GM19238 (cell line): Measurements from ENCODE around the gene DNAH17.

ENCODE experiments used
- DNase-seq: peaks from one replicate; pipeline ENCODE4 v3.0.0; 2011; ENCODE audit warnings: low spot score; ENCODE audit not compliant: insufficient read length

Gene DNAH17

GRCh38 chr17:78398390-78398789 lies 178.8 kb downstream of the DNAH17 start:
- no peak for DNase-seq

GRCh38 chr17:78397681-78398101 lies 179.5 kb downstream of the DNAH17 start:
- DNase-seq = no peak

DNA sequence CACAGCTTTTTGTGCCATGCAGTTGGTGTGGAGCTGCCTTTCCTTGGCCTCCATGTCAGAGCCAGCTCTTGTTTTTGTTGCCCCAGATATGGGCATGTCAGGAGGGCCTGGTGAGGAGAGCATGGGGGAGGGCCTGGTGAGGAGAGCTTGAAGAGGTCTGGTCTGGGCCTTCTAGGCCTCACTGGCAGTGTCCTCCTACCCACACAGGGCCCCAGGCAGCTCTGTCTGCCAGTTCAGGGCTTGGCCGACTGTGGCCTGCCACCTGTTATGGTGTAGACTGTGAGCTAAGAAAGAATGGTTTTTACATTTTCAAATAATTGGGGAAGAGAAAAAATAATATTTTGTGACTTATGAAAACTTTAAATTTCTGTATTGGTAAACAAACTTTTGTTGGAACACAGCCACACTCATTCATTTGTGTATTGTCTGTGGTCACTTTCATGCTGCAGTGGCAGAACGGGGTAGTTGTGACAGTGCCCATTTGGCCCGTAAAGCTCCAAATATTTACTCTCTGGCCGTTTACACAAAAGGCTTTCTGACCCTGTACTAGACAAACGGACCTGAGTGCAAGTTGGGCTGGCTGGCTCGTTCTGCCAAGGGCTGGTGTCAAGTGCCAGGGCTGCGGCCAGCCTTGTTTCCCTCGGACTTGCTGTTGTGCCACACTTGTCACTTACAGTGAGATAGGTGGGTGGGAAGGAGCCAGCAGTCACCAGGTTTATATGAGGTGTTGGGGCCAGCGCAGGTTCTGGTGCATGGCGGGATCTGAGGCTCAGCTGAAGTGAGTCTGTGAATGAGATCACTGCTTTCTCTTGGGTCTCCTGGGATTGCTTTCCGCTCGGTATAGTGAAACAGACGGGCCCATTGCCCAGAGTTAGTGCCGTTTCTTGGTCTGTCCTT lies 180.5 kb downstream of the DNAH17 start:
- no peak for DNase-seq

DNA sequence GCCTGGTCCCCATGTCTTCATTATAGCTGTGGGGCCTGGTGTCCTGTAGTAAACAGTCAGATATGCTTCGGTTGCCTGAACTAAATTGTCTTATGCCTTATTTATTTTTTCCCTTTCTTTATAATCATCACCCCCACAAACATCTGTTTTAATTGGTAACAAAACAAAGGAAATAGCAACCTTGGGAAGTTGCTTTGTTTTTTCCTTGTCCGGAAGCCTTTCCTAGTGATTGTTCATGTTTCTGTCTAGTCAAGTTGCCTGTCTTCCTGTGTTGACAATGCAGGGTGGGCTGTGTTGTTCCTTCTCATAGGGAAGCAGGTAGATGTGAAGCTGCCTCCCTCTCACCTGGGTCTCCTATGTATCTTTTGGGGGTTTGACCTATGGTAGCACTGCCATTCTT lies 182.0 kb downstream of the DNAH17 start:
- no peak for DNase-seq

DNA sequence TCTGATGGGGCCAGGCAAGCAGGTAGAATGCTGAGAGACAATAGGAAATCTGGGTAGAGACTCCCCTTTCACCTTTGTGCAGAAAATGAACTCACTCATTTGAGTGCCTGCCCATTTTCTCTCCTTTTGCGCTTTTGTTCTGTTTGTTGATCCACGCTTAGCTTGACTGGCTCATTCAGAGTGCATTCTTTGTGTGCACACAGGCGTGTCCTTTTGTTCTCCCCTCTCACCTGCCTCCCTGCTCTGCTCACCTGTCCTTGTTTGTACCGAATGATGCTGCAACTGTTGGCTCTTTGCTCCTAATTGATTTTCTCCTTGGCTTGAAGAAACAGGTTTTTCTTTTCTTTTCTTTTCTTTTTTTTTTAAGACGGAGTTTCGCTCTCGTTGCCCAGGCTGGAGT lies 183.0 kb downstream of the DNAH17 start:
- no peak for DNase-seq

- no peak for DNase-seq
These were observed 183.6 kb downstream of the DNAH17 start for GRCh38 chr17:78393575-78393974.

GRCh38 chr17:78392295-78392694 lies 184.9 kb downstream of the DNAH17 start:
- DNase-seq = no peak

- no peak for DNase-seq
These were observed 185.4 kb downstream of the DNAH17 start for GRCh38 chr17:78391843-78392242.

DNA sequence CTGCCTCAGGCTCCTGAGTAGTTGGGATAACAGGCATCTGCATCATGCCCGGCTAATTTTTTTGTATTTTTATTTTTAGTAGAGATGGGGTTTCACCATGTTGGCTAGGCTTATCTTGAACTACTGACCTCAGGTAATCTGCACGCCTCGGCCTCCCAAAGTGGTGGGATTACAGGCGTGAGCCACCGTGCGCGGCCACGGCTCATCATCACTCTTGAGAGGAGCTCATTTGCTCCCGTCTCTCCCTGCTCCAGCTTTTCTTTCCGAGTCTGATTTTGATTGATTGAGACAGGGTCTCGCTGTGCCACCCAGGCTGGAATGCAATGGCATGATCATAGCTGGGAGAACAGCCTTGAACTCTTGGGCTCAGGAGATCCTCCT lies 186.2 kb downstream of the DNAH17 start:
- no peak for DNase-seq

DNA sequence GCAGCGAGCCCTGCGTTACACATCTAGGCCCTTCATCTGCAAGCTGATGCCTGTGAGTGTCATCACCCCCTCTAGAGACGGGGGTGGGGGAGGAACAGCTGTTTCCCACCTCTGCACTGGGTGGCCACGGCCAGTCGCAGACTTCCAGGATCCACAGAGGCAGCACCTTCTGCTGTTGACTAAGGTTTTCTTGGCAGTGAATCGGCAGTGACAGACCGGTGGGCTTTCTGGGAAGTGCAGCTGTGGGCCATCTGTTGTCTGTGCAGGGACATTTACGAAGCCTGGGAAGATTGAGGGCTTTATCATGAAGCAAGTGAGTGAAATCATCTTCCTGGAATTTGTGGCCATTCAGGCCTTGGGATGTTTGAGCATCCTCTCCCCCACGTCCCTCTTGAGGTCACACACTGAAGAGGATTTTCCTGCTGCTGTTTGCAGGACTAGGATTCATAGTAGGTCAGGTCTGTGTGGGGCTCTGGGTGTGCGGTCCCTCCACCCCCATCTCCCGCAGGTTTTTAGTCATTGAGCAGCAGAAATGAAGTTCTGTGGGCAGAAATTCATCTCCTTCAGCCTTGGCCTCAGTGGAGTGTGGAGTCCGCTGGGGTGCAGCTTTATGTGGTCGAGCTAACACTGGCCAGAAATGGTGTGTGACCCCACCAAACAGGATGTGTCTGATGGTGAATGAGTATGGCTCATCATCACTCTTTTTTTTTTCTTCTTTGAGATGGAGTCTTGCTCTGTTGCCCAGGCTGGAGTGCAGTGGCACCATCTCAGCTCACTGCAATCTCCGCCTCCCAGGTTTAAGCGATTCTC lies 186.8 kb downstream of the DNAH17 start:
- no peak for DNase-seq

DNA sequence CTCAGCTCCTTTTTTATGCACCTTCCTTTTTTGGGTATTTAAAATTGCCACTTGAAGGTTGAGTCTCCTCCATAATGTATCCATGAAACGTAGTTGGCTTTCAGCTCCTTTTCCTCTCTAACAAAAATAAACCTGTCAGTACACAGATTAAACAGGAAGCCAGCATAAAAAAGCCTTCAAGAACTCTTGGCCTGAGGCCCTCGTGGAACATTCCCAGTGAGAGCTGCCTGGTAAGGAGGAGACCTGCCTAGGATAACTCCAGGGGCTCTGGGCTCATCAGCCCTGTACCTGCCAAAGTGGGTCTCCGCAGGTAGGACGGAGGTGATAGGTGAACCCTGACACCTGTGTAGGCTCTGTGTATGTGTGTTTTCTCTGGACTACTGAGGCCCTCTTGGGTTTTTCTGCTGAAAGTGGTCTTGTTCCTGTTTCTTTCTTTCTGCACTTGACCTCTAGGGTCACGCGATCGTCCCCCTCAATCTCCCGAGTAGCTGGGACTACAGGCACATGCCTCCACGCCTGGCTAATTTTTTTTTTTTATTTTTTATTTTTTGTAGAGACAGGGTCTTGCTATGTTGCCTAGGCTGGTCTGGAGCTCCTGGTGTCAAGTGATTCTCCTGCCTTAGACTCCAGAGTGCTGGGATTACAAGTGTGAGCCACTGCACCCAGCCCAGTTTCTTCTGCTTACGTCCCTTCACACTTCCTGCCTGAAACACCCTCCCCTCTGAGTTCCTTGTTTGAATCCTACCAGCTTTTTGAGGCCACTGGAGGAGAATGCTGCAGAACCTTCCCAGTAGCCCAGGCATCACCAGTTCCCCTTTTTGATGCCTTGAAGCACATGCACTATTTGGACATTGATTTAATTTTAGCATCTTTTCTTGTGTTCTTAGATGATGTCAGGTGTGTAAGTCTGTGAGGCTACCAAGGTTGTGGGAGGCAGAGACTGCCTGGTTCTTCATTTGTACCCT lies 188.9 kb downstream of the DNAH17 start:
- peak; percentile 46 for DNase-seq

GRCh38 chr17:78384479-78385175 lies 192.6 kb downstream of the DNAH17 start:
- DNase-seq = no peak

DNA sequence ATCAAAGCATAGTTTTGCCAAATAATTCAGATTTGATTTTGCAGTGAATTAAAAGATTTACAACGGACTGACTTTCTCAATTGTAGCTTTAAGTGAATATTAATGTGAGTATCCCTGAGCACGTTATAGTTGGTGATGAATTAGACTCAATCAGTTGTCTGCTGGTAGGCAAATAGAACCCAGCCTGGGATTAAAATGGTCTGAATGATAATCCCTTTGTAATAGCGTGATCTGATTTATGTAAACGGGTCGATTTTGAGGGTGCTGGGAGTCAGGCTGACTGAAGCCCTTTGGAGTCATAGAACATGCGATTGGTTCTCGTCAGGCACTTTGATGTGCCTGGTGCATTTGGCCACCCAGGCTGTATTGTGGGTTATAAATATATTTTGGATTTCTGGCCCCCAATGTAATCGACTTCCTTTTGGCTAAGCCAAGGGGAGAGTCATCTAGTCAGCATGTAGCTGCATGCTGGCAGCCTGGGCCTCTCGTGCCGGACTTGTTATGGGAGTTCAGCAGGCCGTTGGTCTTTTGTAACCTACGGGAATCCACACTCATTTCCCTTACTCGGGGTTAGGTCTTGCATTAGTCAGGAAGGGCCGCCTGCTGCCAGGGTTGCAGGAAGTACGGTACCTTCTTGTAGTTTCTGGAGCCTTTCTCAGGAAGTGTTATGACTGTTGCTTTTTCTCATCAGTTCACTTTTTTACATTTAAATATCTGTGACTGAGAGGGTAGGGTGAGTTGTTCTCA lies 193.3 kb downstream of the DNAH17 start:
- DNase-seq = peak; percentile 48

DNA sequence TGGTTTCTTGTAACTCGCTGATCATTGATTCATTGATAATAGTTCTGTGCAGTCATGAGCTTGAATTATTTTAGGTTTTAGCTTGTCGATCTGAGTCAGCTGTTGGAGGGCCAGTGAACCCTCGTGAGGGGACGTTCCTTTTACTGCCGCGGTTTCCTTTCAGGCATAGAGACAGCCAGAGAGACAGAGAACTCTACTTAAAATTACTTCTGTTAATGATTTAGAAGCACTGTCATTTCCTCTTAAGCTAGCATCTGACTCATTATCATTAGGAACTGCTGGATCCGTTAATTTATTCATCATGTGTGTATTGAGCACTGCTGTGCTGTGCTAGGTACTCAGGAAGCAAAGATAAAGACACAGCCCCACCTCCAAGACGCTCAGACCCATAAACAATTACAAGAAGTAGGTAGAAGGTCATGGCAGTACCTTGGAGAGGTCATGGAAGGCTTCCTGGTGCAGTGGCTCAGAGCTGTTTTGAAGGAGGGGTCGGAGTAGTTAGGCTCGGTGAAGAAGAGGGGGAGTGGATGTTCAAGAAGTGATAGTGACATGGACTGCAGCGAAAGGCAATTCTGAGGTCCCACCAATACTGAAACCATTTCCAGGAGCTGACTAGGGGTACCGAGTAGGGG lies 195.5 kb downstream of the DNAH17 start:
- DNase-seq = no peak

- no peak for DNase-seq
These were observed 196.8 kb downstream of the DNAH17 start for GRCh38 chr17:78380370-78380769.

GRCh38 chr17:78379131-78379491 lies 198.1 kb downstream of the DNAH17 start:
- no peak for DNase-seq

DNA sequence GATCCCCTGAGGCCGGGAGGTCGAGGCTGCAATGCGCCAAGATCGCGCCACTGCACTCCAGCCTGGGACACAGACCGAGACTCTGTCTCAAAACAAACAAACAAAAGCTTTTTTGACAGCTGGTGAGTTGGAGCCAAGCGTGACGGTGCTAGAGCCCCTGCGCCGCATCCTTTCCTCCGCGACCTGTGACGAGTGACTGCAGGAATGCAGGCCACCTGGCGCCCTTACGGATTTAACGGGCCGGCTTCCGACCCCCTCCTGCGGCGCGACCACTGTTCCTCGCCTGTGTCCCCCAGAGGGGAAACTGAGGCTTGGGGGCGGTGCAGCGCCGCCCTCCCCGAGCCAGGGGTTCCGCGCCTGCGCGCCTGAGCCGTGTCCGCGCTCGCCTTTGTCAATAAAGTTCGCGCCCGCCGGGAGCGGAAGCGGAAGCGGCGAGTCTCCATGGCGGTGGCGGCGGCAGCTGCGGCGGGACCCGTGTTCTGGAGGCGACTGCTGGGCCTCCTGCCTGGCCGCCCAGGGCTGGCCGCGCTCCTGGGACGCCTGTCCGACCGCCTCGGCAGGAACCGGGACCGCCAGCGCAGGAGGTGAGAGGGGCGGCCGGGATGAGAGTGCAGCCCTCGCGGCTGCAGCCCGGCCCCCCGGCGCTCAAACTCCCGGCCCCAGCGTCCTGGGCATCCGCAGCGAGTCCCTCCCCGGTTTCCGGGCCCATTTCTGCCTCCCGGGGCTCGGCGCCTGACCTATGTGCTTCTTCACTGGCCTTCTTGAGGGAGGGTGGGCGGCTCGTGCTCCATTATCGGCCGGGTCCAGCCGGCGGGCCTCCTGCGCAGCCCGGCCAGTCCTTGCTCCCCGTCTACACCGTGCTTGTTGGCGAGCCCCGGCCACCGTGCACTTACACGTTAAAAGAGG lies 198.7 kb downstream of the DNAH17 start, which contains the start of gene PGS1:
Gene PGS1, plus strand, starts transcription at position 425 of the 906 bp plus-strand sequence. Its CDS starts 17 bp downstream, at position 442.
- DNase-seq = peak; percentile 71

DNA sequence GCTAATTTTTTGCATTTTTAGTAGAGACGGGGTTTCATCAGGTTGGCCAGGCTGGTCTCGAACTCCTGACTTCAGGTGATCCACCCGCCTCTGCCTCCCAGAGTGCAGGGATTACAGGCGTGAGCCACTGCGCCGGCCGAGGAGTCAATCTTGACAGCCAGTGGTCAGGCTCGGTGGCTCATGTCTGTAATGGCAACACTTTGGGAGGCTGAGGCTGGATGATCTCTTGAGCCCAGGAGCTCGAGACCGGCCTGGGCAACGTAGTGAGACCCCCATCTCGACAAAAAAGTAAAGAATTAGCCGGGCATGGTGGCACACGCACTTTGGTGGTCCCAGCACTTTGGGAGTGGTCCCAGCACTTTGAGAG lies 199.4 kb downstream of the DNAH17 start:
- no peak for DNase-seq
